GM18909 (cell line): ENCODE results near the gene TENM4.
"Not testable (repeated sequence)": the region's sequence is repeated elsewhere in the genome, so short reads cannot be mapped to it uniquely, and the experiment has no call there.

Experiments
- ATAC-seq: cut with Tn5 transposase; IDR thresholded peaks from one replicate; pipeline ENCODE4 v1.9.1; 2021; ENCODE audit warnings: mild to moderate bottlenecking; ENCODE audit not compliant: unreplicated experiment, poor library complexity

Gene TENM4

DNA sequence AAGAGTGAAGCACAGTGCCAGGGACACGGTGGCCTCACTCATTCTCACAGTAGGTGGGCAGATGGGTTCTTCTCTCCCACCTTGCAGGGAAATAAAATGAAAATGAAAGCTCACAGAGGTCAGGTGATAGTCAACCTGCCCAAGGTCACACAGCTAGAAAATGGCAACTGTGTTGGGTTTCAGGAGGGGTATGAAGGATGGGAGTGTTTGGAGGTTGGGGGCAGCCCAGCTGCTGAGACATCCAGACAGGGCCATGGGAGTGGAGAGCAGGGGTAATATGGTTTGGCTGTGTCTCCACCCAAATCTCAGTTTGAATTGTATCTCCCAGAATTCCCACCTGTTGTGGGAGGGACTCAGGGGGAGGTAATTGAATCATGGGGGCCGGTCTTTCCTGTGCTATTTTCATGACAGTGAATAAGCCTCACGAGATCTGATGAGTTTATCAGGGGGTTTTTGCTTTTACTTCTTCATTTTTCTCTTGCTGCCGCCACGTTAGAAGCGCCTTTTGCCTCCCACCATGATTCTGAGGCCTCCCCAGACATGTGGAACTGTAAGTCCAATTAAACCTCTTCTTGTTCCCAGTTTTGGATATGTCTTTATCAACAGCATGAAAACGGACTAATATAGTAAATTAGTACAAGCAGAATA is 247.0 kb downstream of the TENM4 start:
- ATAC-seq, result no peak

DNA sequence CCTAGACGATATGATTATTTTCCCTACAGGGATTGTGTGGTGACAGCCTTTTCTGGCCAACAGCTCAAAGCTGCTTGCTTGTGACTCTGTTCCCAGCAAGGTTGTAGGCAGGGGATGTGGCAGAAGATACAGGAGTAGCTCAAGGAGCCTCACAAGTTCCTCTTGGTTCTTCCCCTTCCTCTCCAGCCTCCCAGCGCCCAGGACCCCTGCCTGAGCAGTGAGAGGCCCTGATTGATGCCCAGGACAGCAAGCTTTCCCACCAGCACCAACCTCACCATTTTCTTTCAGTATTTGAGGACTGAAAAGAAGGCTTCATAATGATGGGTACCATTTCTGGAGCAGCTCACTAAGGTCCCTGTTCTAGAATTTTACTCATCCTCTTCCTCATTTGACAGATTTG is 248.0 kb downstream of the TENM4 start:
- no peak for ATAC-seq

DNA sequence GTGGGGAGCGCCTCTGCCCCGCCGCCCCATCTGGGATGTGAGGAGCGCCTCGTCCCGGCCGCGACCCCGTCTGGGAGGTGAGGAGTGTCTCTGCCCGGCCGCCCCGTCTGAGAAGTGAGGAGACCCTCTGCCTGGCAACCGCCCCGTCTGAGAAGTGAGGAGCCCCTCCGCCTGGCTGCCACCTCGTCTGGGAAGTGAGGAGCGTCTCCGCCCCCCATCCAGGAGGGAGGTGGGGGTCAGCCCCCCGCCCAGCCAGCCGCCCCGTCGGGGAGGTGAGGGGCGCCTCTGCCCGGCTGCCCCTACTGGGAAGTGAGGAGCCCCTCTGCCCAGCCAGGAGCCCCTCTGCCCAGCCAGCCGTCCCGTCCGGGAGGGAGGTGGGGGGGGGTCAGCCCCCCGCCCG is 249.1 kb downstream of the TENM4 start:
- not testable (repeated sequence) for ATAC-seq

DNA sequence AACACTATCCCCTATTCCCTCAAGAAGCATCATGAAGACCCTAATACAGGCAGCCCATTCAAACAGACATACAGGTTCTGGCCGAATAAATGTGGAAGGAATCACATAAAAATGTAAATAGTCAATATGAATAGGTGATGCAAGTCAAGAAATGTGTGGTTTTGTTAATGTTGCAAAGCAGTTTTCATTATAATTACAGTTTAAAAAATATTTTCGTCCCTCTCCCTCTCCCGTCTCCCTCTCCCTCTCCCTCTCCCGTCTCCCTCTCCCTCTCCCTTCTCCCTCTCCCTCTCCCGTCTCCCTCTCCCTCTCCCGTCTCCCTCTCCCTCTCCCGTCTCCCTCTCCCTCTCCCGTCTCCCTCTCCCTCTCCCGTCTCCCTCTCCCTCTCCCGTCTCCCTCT is 250.3 kb downstream of the TENM4 start:
- ATAC-seq, result not testable (repeated sequence)

GRCh38 chr11:79189601-79190000 is 251.2 kb downstream of the TENM4 start:
- no peak for ATAC-seq

GRCh38 chr11:79189055-79189454 is 251.8 kb downstream of the TENM4 start:
- no peak for ATAC-seq

DNA sequence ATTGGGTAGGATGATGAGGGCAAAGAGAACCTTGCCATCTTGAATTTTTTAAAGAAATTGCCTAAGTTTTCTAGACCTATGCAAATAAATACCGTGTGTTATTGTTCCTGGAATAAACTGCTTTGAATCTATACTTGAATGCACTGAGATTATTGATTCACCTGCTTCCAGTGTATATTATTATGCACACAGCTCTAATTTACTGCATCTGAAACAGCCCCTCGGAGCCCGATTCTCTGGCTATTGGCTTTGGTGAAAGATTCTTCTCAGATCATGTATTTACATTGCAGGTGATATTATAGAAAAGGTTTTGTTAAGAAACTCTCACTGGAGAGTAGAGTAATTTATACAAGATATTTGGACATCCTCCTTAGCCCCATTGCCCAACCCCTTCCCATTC is 254.2 kb downstream of the TENM4 start:
- ATAC-seq, result no peak

DNA sequence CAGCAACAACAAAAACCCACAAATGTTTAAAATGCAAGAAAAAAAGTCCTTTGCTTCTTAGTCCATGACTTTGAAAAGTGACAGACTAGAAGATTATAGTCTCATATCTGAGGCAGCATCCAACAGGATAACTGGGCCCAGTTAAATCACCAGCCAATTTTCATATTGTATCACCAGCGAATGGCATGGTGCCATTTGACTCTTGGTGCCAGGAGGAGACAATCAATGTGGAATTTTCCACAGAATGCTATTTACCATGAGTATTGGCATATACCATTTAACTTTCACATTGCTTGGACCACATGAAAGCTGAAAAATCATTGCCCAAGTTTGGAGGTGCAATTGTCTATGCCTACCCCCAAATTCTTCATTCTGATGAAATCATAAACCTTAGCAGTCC is 255.5 kb downstream of the TENM4 start:
- no peak for ATAC-seq

DNA sequence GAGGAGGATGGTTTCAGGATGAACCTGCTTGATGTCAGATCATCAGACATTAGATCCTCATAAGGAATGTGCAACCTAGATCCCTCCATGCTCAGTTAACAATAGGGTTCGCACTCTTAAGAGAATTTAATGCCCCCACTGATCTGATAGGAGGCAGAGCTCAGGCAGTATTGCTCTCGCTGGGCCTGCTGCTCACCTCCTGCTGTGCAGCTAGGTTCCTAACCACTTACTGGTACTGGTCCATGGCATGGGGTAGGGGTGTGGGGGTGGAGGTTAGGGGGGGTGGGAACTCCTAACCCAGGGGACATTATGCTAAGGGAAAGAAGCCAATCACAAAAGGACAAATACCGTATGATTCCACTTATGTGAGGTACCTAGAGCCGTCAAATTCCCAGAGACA is 256.5 kb downstream of the TENM4 start:
- ATAC-seq, result no peak

GRCh38 chr11:79182794-79183193 is 258.0 kb downstream of the TENM4 start:
- ATAC-seq, result no peak

GRCh38 chr11:79179087-79179486 is 261.7 kb downstream of the TENM4 start:
- no peak for ATAC-seq

DNA sequence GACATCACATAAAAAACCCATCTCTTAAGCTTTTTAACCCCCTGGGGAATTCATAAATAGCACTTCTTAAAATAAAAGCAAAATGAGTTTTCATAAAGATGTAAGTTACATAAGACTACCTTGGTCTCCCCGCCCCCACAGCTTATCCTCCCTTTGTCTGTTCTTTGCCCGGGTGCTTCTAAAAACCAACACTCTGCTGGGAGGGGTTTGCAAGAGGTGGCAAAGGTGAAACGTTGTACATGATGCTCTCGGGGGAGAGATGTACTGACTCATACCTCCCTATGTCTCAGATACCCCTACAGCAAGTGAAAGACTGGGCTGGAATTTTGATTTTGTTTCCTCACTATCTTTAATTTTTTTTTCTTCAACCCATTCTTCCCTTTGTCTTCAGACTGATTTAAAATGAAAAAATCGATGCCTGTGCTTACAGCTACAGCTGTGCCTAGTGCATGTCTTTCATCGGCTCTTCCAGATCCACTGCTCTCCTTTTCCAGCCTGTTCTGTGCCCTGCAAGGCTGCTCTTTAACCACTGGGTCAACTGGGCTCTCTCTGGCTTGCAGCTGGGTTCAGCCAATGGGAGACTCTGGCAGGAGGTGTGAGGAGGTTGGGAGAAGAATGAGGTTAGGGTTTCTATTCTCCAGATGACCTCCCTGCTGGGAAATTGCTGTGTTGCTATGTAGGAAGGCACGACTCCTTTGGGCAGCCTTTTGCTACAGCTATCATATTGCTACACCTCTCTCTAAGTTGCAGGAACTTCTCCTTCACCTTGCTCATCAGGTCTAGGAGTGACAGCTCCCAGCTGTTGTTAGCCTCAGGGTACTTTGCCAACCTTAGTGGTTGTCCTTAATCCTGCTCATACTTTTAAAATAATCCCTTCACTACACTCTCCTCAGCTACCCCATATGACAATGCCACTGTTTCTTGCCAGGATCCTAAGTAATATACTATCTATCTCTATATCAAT is 266.5 kb downstream of the TENM4 start:
- ATAC-seq, result no peak

DNA sequence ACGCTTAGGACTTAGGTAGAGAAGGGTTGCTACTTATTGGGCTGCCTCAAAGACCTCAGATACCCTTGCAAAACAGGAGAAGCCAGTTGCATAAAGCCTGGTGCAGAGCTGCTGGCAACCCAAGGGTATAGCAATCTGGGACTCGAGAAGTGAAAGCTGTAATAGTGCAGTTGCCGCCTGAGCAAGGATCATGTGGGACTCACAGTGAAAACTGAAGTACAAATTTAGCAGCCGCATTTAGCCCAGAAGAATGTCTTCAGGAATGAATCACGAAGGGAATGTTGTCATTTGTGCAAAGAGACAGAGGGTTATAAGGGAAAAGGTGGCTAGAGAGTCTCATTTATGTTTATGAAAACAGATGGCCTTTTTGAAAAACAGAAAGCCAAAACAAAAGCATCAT is 267.2 kb downstream of the TENM4 start:
- no peak for ATAC-seq

- ATAC-seq, result no peak
Measured at GRCh38 chr11:79170321-79170720, 270.5 kb downstream of the TENM4 start.

DNA sequence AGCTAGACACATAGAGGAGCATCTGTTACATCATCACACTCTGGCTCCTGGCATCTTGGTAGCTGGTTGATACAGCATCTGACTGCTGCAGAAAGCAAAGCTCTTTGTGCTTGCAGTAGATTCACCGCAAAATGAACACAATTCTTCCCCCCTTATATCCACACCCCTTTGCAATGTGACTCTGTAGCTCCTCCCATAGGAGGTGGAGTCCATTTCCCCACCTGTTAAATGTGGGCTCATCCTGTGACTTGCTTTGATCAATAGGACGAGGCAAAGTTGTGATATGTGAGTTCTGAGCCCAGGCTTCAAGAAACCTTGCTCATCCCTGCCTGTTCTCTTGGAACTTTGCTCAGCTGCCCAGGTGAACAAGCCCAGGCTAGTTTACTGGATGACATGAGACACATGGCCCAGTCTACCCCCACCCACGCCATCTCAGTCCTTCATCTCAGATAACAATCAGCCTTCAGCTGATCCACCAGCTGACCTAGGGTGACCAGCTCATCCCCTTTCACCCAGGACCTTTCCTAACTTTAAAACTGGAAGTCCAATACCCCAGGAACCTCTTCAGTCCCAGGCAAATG is 272.2 kb downstream of the TENM4 start:
- no peak for ATAC-seq

GRCh38 chr11:79167510-79168188 is 273.2 kb downstream of the TENM4 start:
- ATAC-seq, result no peak

DNA sequence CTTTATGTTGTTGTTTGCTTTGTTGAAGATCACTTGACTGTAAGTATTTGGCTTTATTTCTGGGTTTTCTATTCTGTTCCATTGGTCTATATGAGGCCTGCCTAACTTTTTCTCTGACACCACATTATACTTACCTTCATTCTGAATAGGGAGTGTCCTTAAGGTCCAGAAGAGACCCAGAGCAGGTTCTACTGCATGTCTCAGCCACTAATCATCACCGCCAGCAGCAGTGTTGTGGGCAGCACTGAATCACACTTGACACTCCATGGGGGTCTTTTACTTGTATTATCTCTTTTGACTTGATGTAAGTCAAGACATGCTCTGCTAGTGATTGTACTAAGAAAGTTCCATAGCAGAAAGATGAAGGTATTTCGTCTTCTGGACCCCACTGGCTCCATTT is 274.9 kb downstream of the TENM4 start:
- no peak for ATAC-seq

DNA sequence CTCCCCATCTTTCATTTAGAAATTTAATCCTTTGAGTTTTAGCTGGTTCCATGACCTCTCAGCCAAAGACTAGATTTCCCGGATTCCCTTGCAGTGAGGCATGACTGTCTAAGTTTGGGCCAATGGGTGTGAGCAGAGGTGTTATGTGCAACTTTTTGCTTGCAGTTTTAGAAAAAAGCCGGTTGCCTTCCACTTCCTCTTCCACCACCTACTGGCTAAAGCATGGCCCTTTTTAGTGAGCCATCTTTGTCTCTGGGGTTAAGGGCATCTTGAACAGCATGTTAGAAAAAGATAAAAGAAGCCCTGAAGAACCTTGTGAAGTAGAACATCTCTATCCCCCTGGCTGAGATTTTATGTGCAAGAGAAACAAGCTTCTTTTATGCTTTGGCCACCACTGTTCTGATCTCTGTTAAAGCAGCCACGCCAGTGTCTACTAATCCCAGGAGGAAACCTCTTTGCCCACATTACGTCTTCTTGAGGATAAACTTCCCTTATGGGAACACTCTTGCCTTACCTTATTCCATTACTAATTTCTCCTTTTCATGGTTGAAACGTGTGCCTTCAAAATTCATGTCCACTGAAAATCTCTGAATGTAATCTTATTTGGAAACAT is 279.9 kb downstream of the TENM4 start:
- no peak for ATAC-seq

DNA sequence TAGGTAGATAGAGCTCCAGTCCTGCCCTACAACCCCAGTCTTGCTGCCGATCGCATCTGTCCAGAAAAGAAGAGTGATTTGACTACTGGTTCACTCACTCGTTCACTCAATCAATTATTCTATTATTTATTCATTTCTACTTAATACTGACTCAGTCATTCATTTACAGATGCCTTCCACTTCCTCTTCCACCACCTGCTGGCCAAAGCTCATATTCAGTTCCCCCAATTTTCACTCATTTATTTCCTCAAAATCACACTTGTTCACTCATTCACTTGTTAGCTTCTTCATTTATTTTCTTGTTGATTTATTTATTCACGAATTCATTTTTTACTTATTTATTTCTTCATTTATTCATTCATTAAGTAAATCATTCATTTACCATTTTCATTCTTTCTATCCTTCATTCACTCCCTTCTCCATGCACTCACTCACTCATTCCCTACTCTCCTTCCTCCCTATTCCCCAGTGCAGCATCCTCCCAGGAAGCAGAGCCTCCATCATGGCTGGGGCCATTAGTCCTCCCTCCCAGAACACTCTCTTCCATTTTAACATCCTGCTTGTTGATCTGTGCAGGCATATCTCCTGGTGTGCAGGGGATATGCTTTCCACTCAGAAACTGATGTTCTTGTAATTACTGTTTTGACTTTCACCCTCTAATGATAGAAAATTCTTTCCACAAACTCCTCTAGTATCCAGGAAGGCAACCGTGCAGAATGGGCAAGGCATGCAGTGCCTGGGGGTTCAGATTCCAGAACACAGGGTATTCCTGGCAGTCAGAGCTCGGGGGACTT is 281.0 kb downstream of the TENM4 start:
- ATAC-seq, result no peak

- no peak for ATAC-seq
Measured at GRCh38 chr11:79157738-79158137, 283.1 kb downstream of the TENM4 start.
